Stimulated activated CD4-positive, alpha-beta T cell treated with anti-CD3 and anti-CD28 coated beads, Interleukin-2, amount 100 ng/mL, for 48 hours (primary cell): Measurements from ENCODE around the gene TGDS.
"Not testable (repeated sequence)": the region's sequence is repeated elsewhere in the genome, so short reads cannot be mapped to it uniquely, and the experiment has no call there.

Experiments
- DNase-seq, 2 donors: peaks; one replicate each; pipeline ENCODE4 v3.0.0-alpha.2; 2020

The TGDS gene

GRCh38 chr13:94549232-94550061 is 46.5 kb downstream of the TGDS start:
- DNase-seq = peak; percentile 90 to 91

GRCh38 chr13:94548821-94549231 is 47.1 kb downstream of the TGDS start:
- peak in 1 of 2 donors; percentile 35 for DNase-seq

- DNase-seq = peak in 1 of 2 donors; percentile 2
Measured at GRCh38 chr13:94548382-94548781, 47.6 kb downstream of the TGDS start.

GRCh38 chr13:94546061-94546839 is 49.7 kb downstream of the TGDS start:
- DNase-seq = no peak

- no peak for DNase-seq
Measured at GRCh38 chr13:94544922-94545321, 51.0 kb downstream of the TGDS start.

- DNase-seq = no peak
Measured at GRCh38 chr13:94542917-94543316, 53.0 kb downstream of the TGDS start.

GRCh38 chr13:94537740-94538630 is 58.0 kb downstream of the TGDS start:
- no peak for DNase-seq

GRCh38 chr13:94535775-94536174 is 60.2 kb downstream of the TGDS start:
- no peak for DNase-seq

GRCh38 chr13:94535231-94535630 is 60.7 kb downstream of the TGDS start:
- no peak for DNase-seq

GRCh38 chr13:94534166-94534565 is 61.8 kb downstream of the TGDS start:
- DNase-seq = no peak

GRCh38 chr13:94532278-94532677 is 63.7 kb downstream of the TGDS start:
- not testable (repeated sequence) for DNase-seq

- DNase-seq = not testable (repeated sequence)
Measured at GRCh38 chr13:94526956-94527355, 69.0 kb downstream of the TGDS start.

GRCh38 chr13:94525781-94526180 is 70.2 kb downstream of the TGDS start:
- no peak for DNase-seq

GRCh38 chr13:94524407-94524806 is 71.5 kb downstream of the TGDS start:
- no peak for DNase-seq
